Ishikawa (cell line): ENCODE results near the gene MYO1B.

ENCODE experiments used
- CEBPB ChIP-seq: IDR thresholded peaks from 2 replicates; pipeline ENCODE4 v1.6.1; 2012
- CREB1 ChIP-seq: IDR thresholded peaks from 2 replicates; pipeline ENCODE4 v1.6.1; 2012; ENCODE audit warnings: low read depth
- EGR1 ChIP-seq: IDR thresholded peaks from 2 replicates; pipeline ENCODE4 v1.6.1; 2012
- EP300 ChIP-seq: IDR thresholded peaks from 2 replicates; pipeline ENCODE4 v1.6.1; 2012; ENCODE audit warnings: borderline replicate concordance
- FOXM1 ChIP-seq: IDR thresholded peaks from 2 replicates; pipeline ENCODE4 v1.6.1; 2012; ENCODE audit warnings: low read depth, borderline replicate concordance
- MAX ChIP-seq: IDR thresholded peaks from 2 replicates; pipeline ENCODE4 v1.6.1; 2012
- NFIC ChIP-seq: IDR thresholded peaks from 2 replicates; pipeline ENCODE4 v1.6.1; 2012
- RAD21 ChIP-seq: IDR thresholded peaks from 2 replicates; pipeline ENCODE4 v1.6.1; 2012; ENCODE audit warnings: low read depth
- REST ChIP-seq: IDR thresholded peaks from 2 replicates; pipeline ENCODE4 v1.6.1; 2012; ENCODE audit warnings: low read depth, mild to moderate bottlenecking
- TAF1 ChIP-seq: IDR thresholded peaks from 2 replicates; pipeline ENCODE4 v1.6.1; 2012; ENCODE audit warnings: low read depth, mild to moderate bottlenecking
- TEAD4 ChIP-seq: IDR thresholded peaks from 2 replicates; pipeline ENCODE4 v1.6.1; 2012
- USF1 ChIP-seq: IDR thresholded peaks from 2 replicates; pipeline ENCODE4 v1.6.1; 2012
- YY1 ChIP-seq: IDR thresholded peaks from 2 replicates; pipeline ENCODE4 v1.6.1; 2012; ENCODE audit warnings: low read depth
- ZBTB7A ChIP-seq: IDR thresholded peaks from 2 replicates; pipeline ENCODE4 v1.6.1; 2012; ENCODE audit warnings: low read depth

- no peak for TF ChIP-seq MAX
- TF ChIP-seq EP300 = no peak
- no peak for TF ChIP-seq NFIC
- TF ChIP-seq CEBPB = no peak
- no peak for TF ChIP-seq YY1
- TF ChIP-seq TAF1 = no peak
- no peak for TF ChIP-seq REST
- TF ChIP-seq ZBTB7A = no peak
- TF ChIP-seq RAD21 = no peak
- TF ChIP-seq EGR1 = no peak
- no peak for TF ChIP-seq TEAD4
- TF ChIP-seq USF1 = no peak
- no peak for TF ChIP-seq FOXM1
- no peak for TF ChIP-seq CREB1
Observed at GRCh38 chr2:191341436-191341835, 96.2 kb downstream of the MYO1B start.
